Peyer's patch (tissue), 4 donors: ENCODE measurements around the gene HHATL. TPM values are rescaled to one million over a fixed set of nuclear protein-coding genes. Genes with fewer than 3 reads are reported as not detected.

ENCODE experiments used
- DNase-seq, 3 donors: peaks; one replicate each; pipeline ENCODE4 v3.0.0-alpha.2; 2017 to 2019
- H3K27ac ChIP-seq, 4 donors: fragments of 200-600 bp; sonication (generic); one replicate each; pipeline ENCODE4 v1.5.1; 2016 to 2019
- H3K27me3 ChIP-seq, 2 donors: fragments of 200-600 bp; sonication (generic); one replicate each; pipeline ENCODE4 v1.5.1; 2019
- H3K36me3 ChIP-seq, 3 donors: fragments of 200-600 bp; sonication (generic); one replicate each; pipeline ENCODE4 v1.5.1; 2016 to 2019
- H3K4me1 ChIP-seq, 4 donors: fragments of 200-600 bp; sonication (generic); one replicate each; pipeline ENCODE4 v1.5.1; 2016 to 2019
- H3K4me3 ChIP-seq, 4 donors: fragments of 200-600 bp; sonication (generic); 1 replicate in 3 of 4; 2 replicates in 1 of 4; pipeline ENCODE4 v1.5.1; 2016 to 2019; ENCODE audit warnings: mild to moderate bottlenecking in 1 of 4
- H3K9me3 ChIP-seq, 4 donors: fragments of 200-600 bp; sonication (generic); one replicate each; pipeline ENCODE4 v1.5.1; 2016 to 2019; ENCODE audit warnings: mild to moderate bottlenecking in 1 of 4
- POLR2A ChIP-seq, 2 donors: fragments of 450-650 bp; IDR thresholded peaks; one replicate each; pipeline ENCODE4 v1.5.1; 2017; ENCODE audit warnings: antibody characterized with exemption in 2 of 2, mild to moderate bottlenecking in 2 of 2, moderate library complexity in 2 of 2
- total RNA-seq, 4 donors: library from RNA; depleted of rRNA; stranded (reverse); fragments of >200 nt; gene quantifications; one replicate each; pipeline ENCODE4 v1.1.0, GENCODE V29; 2016
- TF ChIP-seq, protein P1 (sequence below), 6 experiments: fragments of 450-650 bp in 4 of 6; fragments of 200-600 bp in 2 of 6; sonication (generic) in 1 of 6; IDR thresholded peaks; one replicate each; pipeline ENCODE4 v1.5.1; 2017 to 2019; ENCODE audit warnings: antibody characterized with exemption in 6 of 6, mild to moderate bottlenecking in 3 of 6, moderate library complexity in 1 of 6

HHATL gene
- total RNA-seq, 4 donors from 2014 or later, result 3.4 TPM; not detected in 3

DNA sequence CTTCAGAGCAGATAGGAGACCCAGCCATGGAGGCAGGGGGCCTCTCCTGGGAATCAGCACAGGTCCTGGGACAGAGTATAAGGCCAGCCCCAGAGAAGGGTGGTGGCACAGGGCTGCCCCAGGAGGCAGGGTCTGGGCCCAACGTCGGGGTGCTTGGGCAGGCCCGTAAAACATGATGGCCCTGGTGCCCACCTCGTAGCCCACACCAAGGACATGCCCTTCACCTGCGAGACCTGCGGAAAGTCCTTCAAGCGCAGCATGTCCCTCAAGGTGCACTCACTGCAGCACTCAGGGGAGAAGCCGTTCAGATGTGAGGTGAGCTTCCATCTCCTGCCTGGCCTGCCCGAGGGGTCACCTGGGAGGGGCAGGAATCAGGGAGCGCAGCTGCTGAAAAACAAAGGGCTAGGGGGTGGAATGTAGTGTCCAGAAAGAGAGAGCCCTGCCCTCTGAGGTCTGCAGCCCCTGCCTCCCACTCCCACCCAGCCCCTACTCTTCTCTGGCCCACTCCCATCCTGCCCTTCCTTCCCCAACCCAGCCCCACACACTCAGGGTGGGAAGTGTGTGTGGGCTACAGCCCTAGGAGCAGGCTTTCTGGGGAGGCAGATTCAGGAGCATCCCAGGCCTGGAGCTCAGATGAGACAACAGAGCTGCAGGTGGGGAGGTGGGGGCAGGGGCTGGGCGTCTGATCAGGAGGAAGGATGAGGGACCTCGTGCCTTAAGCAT is 39.6 kb downstream of the HHATL start:
- H3K36me3 ChIP-seq, result no peaks in the 10 kb centered on the region

DNA sequence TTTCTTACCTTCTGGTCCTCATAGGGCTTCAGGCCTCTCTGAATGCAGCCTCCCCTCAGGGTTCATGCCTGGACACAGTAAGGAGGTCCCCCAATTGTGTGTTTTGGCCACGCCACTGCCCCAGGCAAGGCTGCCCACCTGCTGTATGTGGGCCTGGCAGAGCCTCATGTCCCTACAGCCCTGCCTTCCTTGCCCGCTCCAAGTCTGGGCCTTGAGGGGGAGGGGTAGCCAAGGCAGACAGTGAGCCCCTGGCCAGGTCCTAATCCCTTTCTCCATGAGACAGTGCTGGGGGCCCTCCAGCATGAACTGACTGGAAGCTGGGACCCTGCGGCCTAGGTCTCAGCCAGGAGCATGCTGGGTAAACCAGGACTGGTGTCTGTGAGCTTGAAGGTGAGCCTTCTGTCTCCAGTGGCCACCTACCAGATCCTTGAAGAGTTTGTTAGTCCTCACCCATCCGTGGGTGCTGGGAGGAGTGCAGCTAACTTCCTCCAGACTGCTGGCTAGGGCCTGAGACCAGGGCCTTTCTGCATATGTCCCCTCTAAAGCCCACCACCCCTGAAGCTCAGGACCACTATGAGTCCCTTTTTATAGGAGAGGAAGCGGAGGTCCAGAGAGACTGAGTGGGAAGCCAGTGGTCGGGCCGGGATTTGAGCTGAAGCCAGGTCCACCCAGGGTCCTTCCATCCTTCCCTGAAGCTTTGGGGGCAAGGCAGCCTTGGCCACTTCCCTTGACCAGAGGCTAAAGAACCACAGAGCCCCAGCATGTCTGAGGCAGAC is 40.4 kb downstream of the HHATL start:
- DNase-seq, result no peak
- no peak overlapping the region for H3K27ac ChIP-seq
- no peaks in the 10 kb centered on the region for H3K36me3 ChIP-seq
- no peaks in the 10 kb centered on the region for H3K4me1 ChIP-seq
- no peak overlapping the region for H3K4me3 ChIP-seq
- TF ChIP-seq, protein P1, sequence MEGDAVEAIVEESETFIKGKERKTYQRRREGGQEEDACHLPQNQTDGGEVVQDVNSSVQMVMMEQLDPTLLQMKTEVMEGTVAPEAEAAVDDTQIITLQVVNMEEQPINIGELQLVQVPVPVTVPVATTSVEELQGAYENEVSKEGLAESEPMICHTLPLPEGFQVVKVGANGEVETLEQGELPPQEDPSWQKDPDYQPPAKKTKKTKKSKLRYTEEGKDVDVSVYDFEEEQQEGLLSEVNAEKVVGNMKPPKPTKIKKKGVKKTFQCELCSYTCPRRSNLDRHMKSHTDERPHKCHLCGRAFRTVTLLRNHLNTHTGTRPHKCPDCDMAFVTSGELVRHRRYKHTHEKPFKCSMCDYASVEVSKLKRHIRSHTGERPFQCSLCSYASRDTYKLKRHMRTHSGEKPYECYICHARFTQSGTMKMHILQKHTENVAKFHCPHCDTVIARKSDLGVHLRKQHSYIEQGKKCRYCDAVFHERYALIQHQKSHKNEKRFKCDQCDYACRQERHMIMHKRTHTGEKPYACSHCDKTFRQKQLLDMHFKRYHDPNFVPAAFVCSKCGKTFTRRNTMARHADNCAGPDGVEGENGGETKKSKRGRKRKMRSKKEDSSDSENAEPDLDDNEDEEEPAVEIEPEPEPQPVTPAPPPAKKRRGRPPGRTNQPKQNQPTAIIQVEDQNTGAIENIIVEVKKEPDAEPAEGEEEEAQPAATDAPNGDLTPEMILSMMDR (IDR thresholded peaks at IDR 0.05), result no peak
- no peak for TF ChIP-seq POLR2A (IDR thresholded peaks at IDR 0.05)
- H3K27me3 ChIP-seq, result no peaks in the 10 kb centered on the region
- H3K9me3 ChIP-seq, result no peaks in the 10 kb centered on the region

More for the DNA sequence above, 39.6 kb downstream of the HHATL start:
- no peak for DNase-seq
- Histone ChIP-seq H3K27me3 (no peaks in the 10 kb centered on the region), H3K4me1 (peaks cover 0 to 4% (median 0%) of the 10 kb centered on the region in 4 donors), H3K4me3 (no peak overlapping the region), H3K9me3 (no peaks in the 10 kb centered on the region), H3K27ac (no peak overlapping the region)
- TF ChIP-seq POLR2A (IDR thresholded peaks at IDR 0.05), result no peak
- TF ChIP-seq, protein P1 (IDR thresholded peaks at IDR 0.05), result no peak

DNA sequence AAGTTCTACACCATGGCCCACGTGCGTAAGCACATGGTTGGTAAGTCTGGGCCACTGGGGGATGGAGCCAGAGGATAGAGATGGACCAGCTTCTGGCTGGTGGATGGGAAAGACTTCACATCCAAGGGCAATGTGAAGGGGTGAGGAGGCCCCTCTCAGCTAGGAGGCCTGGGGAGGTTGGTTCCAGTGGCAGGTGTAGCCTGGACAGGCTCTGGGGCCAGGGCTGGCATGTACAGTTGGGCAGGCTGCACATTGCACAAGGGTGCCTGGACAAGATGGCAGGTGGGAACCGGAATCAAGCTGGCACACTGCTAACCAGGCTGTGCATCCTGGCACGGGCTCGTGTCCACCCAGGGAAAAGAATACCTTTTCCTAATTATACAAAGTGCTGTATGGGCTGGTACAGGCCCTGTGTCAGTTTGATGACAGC is 41.0 kb downstream of the HHATL start:
- no peaks in the 10 kb centered on the region for H3K27me3 ChIP-seq
- no peaks in the 10 kb centered on the region for H3K4me1 ChIP-seq
- H3K4me3 ChIP-seq, result no peak overlapping the region
- H3K36me3 ChIP-seq, result no peaks in the 10 kb centered on the region
- no peaks in the 10 kb centered on the region for H3K9me3 ChIP-seq
- no peak overlapping the region for H3K27ac ChIP-seq
- no peak for DNase-seq
- TF ChIP-seq POLR2A (IDR thresholded peaks at IDR 0.05), result no peak
- TF ChIP-seq, protein P1 (IDR thresholded peaks at IDR 0.05), result no peak

DNA sequence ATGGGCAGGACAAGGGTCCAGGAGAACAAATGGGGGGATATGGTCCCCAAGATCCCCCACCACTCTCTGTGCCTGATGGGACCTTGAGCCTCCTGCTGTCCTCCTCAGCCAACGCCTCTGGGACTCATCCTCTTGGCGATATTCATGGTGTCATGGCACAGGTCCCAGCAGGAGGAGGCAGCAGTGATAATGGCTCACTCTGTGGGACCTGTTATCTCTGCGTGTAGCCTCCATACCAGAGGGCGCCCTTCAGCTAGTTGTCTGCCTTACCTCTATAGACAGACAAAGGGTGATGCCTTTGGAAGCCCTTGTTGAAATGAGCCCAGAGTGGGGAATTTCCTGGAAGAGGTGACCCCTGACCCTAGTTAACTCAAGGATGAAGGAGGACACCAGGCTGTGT is 41.7 kb downstream of the HHATL start:
- H3K36me3 ChIP-seq, result no peaks in the 10 kb centered on the region
- H3K4me1 ChIP-seq, result peaks cover 0 to 2% (median 0%) of the 10 kb centered on the region in 4 donors
- no peak overlapping the region for H3K27ac ChIP-seq

DNA sequence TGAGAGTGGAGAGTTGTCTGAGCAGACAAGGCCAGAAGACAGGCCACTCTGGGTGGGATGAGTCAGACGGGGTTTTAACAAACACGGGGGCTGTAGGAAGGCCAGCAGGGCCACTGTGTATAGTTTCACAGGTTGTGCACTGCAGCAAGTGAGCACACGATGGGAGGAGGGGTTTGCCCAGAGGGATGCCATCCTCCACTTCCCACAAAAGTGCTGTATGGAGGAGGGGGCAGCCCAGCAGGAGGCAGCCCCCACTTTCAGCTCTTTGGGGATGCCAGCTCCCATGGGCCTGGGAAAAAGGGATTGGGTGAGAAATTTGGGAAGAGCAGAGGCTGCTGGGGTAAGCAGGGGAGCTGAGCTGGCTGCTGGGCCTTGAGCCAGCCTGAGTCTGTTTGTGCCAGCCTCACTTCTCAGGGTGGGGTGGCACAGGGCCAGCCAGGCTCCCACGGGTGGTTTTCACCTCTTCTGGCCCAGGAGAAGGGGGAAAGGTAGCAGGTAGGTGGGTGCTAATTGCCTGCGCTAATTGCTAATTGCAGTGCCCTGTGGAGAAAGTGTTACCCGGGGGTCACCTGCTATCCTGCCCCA is 42.4 kb downstream of the HHATL start:
- no peak overlapping the region for H3K27ac ChIP-seq
- no peaks in the 10 kb centered on the region for H3K9me3 ChIP-seq
- TF ChIP-seq, protein P1 (IDR thresholded peaks at IDR 0.05), result no peak
- no peak for TF ChIP-seq POLR2A (IDR thresholded peaks at IDR 0.05)
- no peak for DNase-seq
- H3K36me3 ChIP-seq, result no peaks in the 10 kb centered on the region
- no peak overlapping the region for H3K4me3 ChIP-seq
- peaks cover 0 to 9% (median 0%) of the 10 kb centered on the region in 4 donors for H3K4me1 ChIP-seq
- no peaks in the 10 kb centered on the region for H3K27me3 ChIP-seq

More for the DNA sequence above, 41.7 kb downstream of the HHATL start:
- DNase-seq, result no peak
- no peak for TF ChIP-seq POLR2A (IDR thresholded peaks at IDR 0.05)
- TF ChIP-seq, protein P1 (IDR thresholded peaks at IDR 0.05), result peak in 2 of 6 experiments; percentile 16 to 20
- Histone ChIP-seq H3K27me3 (no peaks in the 10 kb centered on the region), H3K4me3 (no peak overlapping the region), H3K9me3 (no peaks in the 10 kb centered on the region)
